HEK293T (cell line): Measurements from ENCODE around the gene OR2AT4.

Experiments
- CTCF ChIA-PET: fragments of 350-600 bp; formaldehyde crosslinking; extraction: SDS; loops from one replicate; lab custom pipeline; 2021; ENCODE audit warnings: antibody characterized with exemption, inconsistent platforms; lab: Yijun Ruan, JAX
- POLR2A ChIA-PET: fragments of 350-600 bp; formaldehyde crosslinking; extraction: SDS; loops from one replicate; lab custom pipeline; 2020; ENCODE audit warnings: antibody characterized with exemption, inconsistent platforms; lab: Yijun Ruan, JAX
- DNase-seq: peaks from one replicate; pipeline ENCODE4 v3.0.0; 2012; ENCODE audit warnings: mixed read lengths; ENCODE audit errors: extremely low spot score
- ARNT ChIP-seq: fragments of 450-650 bp; IDR thresholded peaks from 2 replicates; pipeline ENCODE4 v1.6.1; 2017; ENCODE audit warnings: mild to moderate bottlenecking
- BHLHE40 ChIP-seq: fragments of 450-650 bp; IDR thresholded peaks from 2 replicates; pipeline ENCODE4 v1.6.1; 2016; ENCODE audit warnings: mild to moderate bottlenecking, moderate library complexity, borderline replicate concordance
- CTBP1 ChIP-seq: fragments of 450-650 bp; IDR thresholded peaks from 2 replicates; pipeline ENCODE4 v1.6.1; 2016; ENCODE audit warnings: borderline replicate concordance
- ELF4 ChIP-seq: fragments of 450-650 bp; IDR thresholded peaks from 2 replicates; pipeline ENCODE4 v1.6.1; 2017; ENCODE audit warnings: antibody characterized with exemption
- FOXA1 ChIP-seq: fragments of 450-650 bp; IDR thresholded peaks from 2 replicates; pipeline ENCODE4 v1.6.1; 2016; ENCODE audit warnings: mild to moderate bottlenecking
- FOXK2 ChIP-seq: fragments of 450-650 bp; IDR thresholded peaks from 2 replicates; pipeline ENCODE4 v1.6.1; 2016; ENCODE audit warnings: mild to moderate bottlenecking
- FOXM1 ChIP-seq: fragments of 450-650 bp; IDR thresholded peaks from 2 replicates; pipeline ENCODE4 v1.6.1; 2017; ENCODE audit warnings: mild to moderate bottlenecking, borderline replicate concordance
- HDGF ChIP-seq: fragments of 450-650 bp; IDR thresholded peaks from 2 replicates; pipeline ENCODE4 v1.6.1; 2017; ENCODE audit warnings: antibody characterized with exemption, borderline replicate concordance
- L3MBTL2 ChIP-seq: fragments of 450-650 bp; conservative IDR thresholded peaks from 2 replicates; pipeline ENCODE4 v1.6.1; 2016; ENCODE audit warnings: mild to moderate bottlenecking
- LEF1 ChIP-seq: fragments of 450-650 bp; IDR thresholded peaks from 2 replicates; pipeline ENCODE4 v1.6.1; 2017; ENCODE audit warnings: mild to moderate bottlenecking, borderline replicate concordance
- NFRKB ChIP-seq: fragments of 450-650 bp; IDR thresholded peaks from 2 replicates; pipeline ENCODE4 v1.6.1; 2016; ENCODE audit warnings: mild to moderate bottlenecking, moderate library complexity
- SP1 ChIP-seq: fragments of 450-650 bp; IDR thresholded peaks from 2 replicates; pipeline ENCODE4 v1.6.1; 2017
- SUZ12 ChIP-seq: fragments of 450-650 bp; IDR thresholded peaks from 2 replicates; pipeline ENCODE4 v1.6.1; 2016; ENCODE audit warnings: mild to moderate bottlenecking
- TARDBP ChIP-seq: fragments of 450-650 bp; IDR thresholded peaks from 2 replicates; pipeline ENCODE4 v1.6.1; 2016
- ZNF384 ChIP-seq: fragments of 450-650 bp; IDR thresholded peaks from 2 replicates; pipeline ENCODE4 v1.6.1; 2016
- TF ChIP-seq, protein P1 (sequence below): fragments of 450-650 bp; IDR thresholded peaks from 2 replicates; pipeline ENCODE4 v1.6.1; 2016

The OR2AT4 gene

DNA sequence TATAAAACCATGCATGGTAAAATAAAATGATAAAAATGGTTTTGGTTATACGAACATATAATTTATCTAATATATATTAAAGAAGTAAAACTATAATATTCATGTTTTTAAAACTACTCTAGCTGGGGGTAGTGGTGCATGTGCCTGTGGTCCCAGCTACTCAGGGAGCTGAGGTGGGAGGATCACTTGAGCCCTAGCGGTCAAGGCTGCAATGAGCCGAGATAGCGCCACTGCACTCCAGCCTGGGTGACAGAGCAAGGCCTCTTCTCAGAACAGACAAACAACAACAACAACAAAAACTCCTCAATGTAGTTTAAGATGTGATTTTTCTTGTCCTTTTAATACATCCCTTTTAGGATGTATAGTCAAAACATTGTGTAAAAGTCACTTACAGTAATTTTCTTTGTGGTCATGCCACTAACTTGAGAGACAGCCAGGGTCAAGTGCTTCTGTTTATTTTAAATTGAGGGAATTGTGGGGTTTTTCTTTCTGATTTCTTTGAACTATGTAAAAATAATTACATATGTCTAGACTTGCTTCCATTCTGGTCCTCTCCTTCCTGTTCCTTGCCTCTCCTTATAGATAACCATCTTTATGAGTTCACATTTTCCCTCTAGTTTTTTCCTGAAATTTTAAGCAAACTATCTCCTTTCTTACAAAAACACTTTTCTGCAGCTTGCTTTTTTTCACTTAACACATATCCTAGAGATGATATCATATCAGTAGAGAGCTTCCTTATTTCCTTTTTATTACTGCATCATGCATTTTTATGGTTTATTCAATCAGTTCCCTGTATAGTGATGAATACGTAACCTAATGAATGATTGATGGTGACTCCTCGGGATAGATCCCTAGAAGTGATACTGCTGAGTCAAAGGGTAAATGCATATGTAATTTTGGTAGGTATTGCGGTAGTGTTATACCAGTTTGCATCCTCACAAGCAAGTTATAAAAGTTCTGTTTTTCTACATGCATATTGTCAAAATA is 9.1 kb downstream of the OR2AT4 start:
- DNase-seq, result no peak
- ChIA-PET POLR2A (no interaction called here), CTCF (interaction anchor here (1.2 kb wide), 1 partner anchor 53 kb away, joined by 4 read pairs; no protein-coding TSS in a partner anchor)
- TF ChIP-seq FOXM1, result no peak
- TF ChIP-seq SUZ12, result no peak
- TF ChIP-seq L3MBTL2, result no peak
- TF ChIP-seq, protein P1, sequence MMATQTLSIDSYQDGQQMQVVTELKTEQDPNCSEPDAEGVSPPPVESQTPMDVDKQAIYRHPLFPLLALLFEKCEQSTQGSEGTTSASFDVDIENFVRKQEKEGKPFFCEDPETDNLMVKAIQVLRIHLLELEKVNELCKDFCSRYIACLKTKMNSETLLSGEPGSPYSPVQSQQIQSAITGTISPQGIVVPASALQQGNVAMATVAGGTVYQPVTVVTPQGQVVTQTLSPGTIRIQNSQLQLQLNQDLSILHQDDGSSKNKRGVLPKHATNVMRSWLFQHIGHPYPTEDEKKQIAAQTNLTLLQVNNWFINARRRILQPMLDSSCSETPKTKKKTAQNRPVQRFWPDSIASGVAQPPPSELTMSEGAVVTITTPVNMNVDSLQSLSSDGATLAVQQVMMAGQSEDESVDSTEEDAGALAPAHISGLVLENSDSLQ, result no peak
- TF ChIP-seq FOXA1, result no peak
- no peak for TF ChIP-seq LEF1
- no peak for TF ChIP-seq ELF4
- no peak for TF ChIP-seq CTBP1
- no peak for TF ChIP-seq FOXK2
- TF ChIP-seq HDGF, result no peak
- no peak for TF ChIP-seq TARDBP
- no peak for TF ChIP-seq SP1
- TF ChIP-seq ZNF384, result no peak
- no peak for TF ChIP-seq ARNT
- TF ChIP-seq BHLHE40, result no peak
- no peak for TF ChIP-seq NFRKB

DNA sequence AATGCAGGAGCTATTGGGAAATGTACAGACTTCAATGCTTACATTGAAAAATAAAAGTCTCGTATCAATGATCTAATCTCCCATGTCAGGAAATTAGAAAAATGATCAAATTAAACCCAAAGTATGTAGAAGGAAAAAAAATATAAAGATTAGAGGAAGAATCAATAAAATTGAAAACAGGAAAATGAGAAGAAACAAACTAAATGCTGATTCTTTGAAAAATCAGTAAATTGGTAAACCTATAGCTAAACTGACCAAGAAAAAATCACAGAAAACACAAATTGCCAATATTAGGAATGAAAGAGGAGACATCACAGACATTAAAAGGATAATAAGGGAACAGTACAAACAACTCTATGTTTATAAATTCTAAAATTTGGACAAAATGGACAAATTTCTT is 11.8 kb downstream of the OR2AT4 start:
- DNase-seq, result no peak
- ChIA-PET CTCF (no interaction called here), POLR2A (no interaction called here)
- TF ChIP-seq FOXA1 (no peak), CTBP1 (no peak), SP1 (no peak), L3MBTL2 (no peak), FOXM1 (no peak)

DNA sequence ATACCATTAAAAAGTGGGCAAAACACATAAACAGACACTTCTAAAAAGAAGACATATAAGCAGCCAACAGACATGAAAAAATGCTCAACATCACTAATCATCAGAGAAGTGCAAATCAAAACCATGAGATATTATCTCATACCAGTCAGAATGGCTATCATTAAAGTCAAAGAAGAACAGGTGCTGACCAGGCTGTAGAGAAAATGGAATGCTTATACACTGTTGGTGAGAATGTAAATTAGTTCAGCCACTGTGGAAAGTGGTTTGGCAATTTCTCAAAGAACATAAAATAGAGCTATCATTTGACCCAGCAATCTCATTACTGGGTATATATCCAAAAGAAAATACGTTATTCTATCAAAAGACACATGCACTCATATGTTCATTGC is 13.5 kb downstream of the OR2AT4 start:
- CTCF ChIA-PET, result no interaction called here
- POLR2A ChIA-PET, result no interaction called here
- DNase-seq, result no peak
- TF ChIP-seq LEF1 (no peak), FOXM1 (no peak), SP1 (no peak), L3MBTL2 (no peak), SUZ12 (no peak), FOXK2 (no peak), TARDBP (no peak), BHLHE40 (no peak), ARNT (no peak), ELF4 (no peak), FOXA1 (no peak), ZNF384 (no peak), HDGF (no peak), CTBP1 (no peak), NFRKB (no peak)
- TF ChIP-seq, protein P1, result no peak

DNA sequence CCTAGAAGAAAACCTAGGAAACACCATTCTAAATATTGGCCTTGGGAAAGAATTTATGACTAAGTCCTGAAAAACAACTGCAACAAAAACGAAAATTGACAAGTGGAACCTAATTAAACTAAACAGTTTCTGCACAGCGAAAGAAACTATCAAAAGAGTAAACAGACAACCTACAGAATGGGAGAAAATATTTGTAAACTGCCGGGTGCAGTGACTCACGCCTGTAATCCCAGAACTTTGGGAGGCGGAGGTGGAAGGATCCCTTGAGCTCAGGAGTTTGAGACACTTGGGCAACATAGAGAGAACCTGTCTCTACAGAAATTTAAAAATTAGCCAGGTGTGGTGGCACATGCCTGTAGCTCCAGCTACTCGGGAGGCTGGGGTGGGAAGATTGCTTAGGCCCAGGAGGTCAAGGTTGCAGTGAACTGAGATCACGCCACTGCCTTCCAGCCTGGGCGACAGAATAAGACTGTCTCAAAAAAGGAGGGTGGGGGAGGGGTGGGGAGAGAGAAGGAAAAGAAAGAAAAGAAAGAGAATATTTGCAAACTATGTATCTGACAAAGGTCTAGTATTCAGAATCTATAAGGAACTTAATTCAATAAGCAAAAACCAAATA is 14.0 kb downstream of the OR2AT4 start:
- POLR2A ChIA-PET, result no interaction called here
- CTCF ChIA-PET, result no interaction called here

DNA sequence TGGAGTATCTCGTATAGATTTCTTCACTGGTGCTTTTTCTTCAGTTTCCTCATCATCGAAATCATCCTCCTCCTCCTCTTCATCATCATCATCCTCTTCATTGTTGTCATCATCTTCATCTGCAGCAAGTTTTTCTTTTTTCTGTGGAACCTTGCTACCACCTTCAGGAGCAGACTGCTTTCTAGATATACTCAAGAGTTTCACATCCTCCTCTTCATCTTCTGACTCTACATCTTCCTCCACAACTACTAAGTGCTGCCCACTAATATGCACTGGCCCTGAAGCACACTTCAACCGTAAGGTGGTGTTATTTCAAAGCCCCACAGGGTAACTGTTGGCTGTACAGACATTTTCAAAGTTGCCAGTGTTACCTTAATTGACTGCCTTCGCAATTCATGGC is 17.1 kb downstream of the OR2AT4 start:
- POLR2A ChIA-PET, result no interaction called here
- no peak for DNase-seq
- TF ChIP-seq LEF1 (no peak), CTBP1 (no peak), FOXA1 (no peak), ELF4 (no peak), SP1 (no peak), NFRKB (no peak), FOXM1 (no peak), HDGF (no peak), ARNT (no peak), SUZ12 (no peak), TARDBP (no peak), ZNF384 (no peak), BHLHE40 (no peak)
- TF ChIP-seq, protein P1, result no peak
- CTCF ChIA-PET, result no interaction called here

More for the DNA sequence above, 14.0 kb downstream of the OR2AT4 start:
- DNase-seq, result no peak
- TF ChIP-seq SP1 (no peak), TARDBP (no peak), FOXA1 (no peak), HDGF (no peak), LEF1 (no peak), NFRKB (no peak), ARNT (no peak)
- TF ChIP-seq, protein P1, result no peak
